GM03348 (cell line): ENCODE data around the gene PDGFRB.

Experiments
- DNase-seq: peaks from one replicate; pipeline ENCODE4 v3.0.0; 2012; ENCODE audit warnings: low spot score

PDGFRB gene

GRCh38 chr5:150082374-150082773 is 73.3 kb downstream of the PDGFRB start:
- DNase-seq: no peak

- no peak for DNase-seq
Measured at GRCh38 chr5:150081541-150082283, 73.9 kb downstream of the PDGFRB start.

- no peak for DNase-seq
Measured at GRCh38 chr5:150080696-150081435, 74.8 kb downstream of the PDGFRB start.

GRCh38 chr5:150079909-150080461 is 75.7 kb downstream of the PDGFRB start:
- DNase-seq: no peak

GRCh38 chr5:150078802-150079689 is 76.6 kb downstream of the PDGFRB start:
- peak; percentile 6 for DNase-seq

- DNase-seq: peak; percentile 2
Measured at GRCh38 chr5:150077996-150078801, 77.4 kb downstream of the PDGFRB start.

- DNase-seq: no peak
Measured at GRCh38 chr5:150077060-150077459, 78.6 kb downstream of the PDGFRB start.

GRCh38 chr5:150075806-150076205 is 79.8 kb downstream of the PDGFRB start:
- no peak for DNase-seq

- DNase-seq: no peak
Measured at GRCh38 chr5:150075233-150075632, 80.4 kb downstream of the PDGFRB start.

GRCh38 chr5:150073677-150074076 is 82.0 kb downstream of the PDGFRB start:
- no peak for DNase-seq

- DNase-seq: no peak
Measured at GRCh38 chr5:150073086-150073625, 82.5 kb downstream of the PDGFRB start.

GRCh38 chr5:150070821-150071220 is 84.8 kb downstream of the PDGFRB start:
- DNase-seq: no peak

GRCh38 chr5:150069672-150070627 is 85.7 kb downstream of the PDGFRB start:
- DNase-seq: no peak

- DNase-seq: no peak
Measured at GRCh38 chr5:150068961-150069645, 86.5 kb downstream of the PDGFRB start.

- DNase-seq: no peak
Measured at GRCh38 chr5:150068472-150068871, 87.2 kb downstream of the PDGFRB start.

GRCh38 chr5:150068071-150068470 is 87.6 kb downstream of the PDGFRB start:
- no peak for DNase-seq

GRCh38 chr5:150067405-150067960 is 88.2 kb downstream of the PDGFRB start:
- no peak for DNase-seq

GRCh38 chr5:150066901-150067396 is 88.7 kb downstream of the PDGFRB start:
- DNase-seq: peak; percentile 83

- no peak for DNase-seq
Measured at GRCh38 chr5:150066436-150066835, 89.2 kb downstream of the PDGFRB start.
